ENCODE data around the gene FAM241A.

- TF ChIP-seq ZGPAT (CRISPR knock-in tag; IDR thresholded peaks at IDR 0.05) = no peak
- TF ChIP-seq, protein P1, sequence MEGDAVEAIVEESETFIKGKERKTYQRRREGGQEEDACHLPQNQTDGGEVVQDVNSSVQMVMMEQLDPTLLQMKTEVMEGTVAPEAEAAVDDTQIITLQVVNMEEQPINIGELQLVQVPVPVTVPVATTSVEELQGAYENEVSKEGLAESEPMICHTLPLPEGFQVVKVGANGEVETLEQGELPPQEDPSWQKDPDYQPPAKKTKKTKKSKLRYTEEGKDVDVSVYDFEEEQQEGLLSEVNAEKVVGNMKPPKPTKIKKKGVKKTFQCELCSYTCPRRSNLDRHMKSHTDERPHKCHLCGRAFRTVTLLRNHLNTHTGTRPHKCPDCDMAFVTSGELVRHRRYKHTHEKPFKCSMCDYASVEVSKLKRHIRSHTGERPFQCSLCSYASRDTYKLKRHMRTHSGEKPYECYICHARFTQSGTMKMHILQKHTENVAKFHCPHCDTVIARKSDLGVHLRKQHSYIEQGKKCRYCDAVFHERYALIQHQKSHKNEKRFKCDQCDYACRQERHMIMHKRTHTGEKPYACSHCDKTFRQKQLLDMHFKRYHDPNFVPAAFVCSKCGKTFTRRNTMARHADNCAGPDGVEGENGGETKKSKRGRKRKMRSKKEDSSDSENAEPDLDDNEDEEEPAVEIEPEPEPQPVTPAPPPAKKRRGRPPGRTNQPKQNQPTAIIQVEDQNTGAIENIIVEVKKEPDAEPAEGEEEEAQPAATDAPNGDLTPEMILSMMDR (CRISPR knock-in tag; IDR thresholded peaks at IDR 0.05) = no peak
- no peak for TF ChIP-seq SRSF1 (optimal IDR thresholded peaks at IDR 0.05; ENCODE audit: low read depth, low read length)
- TF ChIP-seq ARNT (IDR thresholded peaks at IDR 0.05) = no peak
- no peak for TF ChIP-seq POLR2A (IDR thresholded peaks at IDR 0.05; ENCODE audit: insufficient read depth in 1 of 2, low read depth in 2 of 2, low read length in 2 of 2)
- TF ChIP-seq CEBPB (IDR thresholded peaks at IDR 0.05; ENCODE audit: borderline replicate concordance, low read depth, low read length) = no peak
- TF ChIP-seq, protein P2, sequence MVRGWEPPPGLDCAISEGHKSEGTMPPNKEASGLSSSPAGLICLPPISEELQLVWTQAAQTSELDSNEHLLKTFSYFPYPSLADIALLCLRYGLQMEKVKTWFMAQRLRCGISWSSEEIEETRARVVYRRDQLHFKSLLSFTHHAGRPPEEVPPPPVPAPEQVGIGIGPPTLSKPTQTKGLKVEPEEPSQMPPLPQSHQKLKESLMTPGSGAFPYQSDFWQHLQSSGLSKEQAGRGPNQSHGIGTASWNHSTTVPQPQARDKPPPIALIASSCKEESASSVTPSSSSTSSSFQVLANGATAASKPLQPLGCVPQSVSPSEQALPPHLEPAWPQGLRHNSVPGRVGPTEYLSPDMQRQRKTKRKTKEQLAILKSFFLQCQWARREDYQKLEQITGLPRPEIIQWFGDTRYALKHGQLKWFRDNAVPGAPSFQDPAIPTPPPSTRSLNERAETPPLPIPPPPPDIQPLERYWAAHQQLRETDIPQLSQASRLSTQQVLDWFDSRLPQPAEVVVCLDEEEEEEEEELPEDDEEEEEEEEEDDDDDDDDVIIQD (CRISPR knock-in tag; IDR thresholded peaks at IDR 0.05; ENCODE audit: low read depth) = no peak
- no peak for TF ChIP-seq ATAD3A (CRISPR knock-in tag; IDR thresholded peaks at IDR 0.05)
- TF ChIP-seq ZNF432 (CRISPR knock-in tag; IDR thresholded peaks at IDR 0.05; ENCODE audit: borderline replicate concordance) = no peak
- TF ChIP-seq ETV6 (CRISPR knock-in tag; conservative IDR thresholded peaks at IDR 0.05) = no peak
- TF ChIP-seq, protein P3, sequence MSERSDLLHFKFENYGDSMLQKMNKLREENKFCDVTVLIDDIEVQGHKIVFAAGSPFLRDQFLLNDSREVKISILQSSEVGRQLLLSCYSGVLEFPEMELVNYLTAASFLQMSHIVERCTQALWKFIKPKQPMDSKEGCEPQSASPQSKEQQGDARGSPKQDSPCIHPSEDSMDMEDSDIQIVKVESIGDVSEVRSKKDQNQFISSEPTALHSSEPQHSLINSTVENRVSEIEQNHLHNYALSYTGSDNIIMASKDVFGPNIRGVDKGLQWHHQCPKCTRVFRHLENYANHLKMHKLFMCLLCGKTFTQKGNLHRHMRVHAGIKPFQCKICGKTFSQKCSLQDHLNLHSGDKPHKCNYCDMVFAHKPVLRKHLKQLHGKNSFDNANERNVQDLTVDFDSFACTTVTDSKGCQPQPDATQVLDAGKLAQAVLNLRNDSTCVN (CRISPR knock-in tag; IDR thresholded peaks at IDR 0.05; ENCODE audit: borderline replicate concordance) = no peak
- TF ChIP-seq CREB1 (IDR thresholded peaks at IDR 0.05) = no peak
- no peak for TF ChIP-seq CREB1 (CRISPR knock-in tag; IDR thresholded peaks at IDR 0.05)
- no peak for TF ChIP-seq BRF2 (CRISPR knock-in tag; IDR thresholded peaks at IDR 0.05)
These were observed 17.5 kb upstream of the FAM241A start for GRCh38 chr4:112127803-112128202.

All from HepG2 (cell line).